ENCODE measurements around the gene FAM117B. TPM values are rescaled to one million over a fixed set of nuclear protein-coding genes. Genes with fewer than 3 reads are reported as not detected.

FAM117B gene
- total RNA-seq, 1 donor from 2014 or later: 7.2 TPM

DNA sequence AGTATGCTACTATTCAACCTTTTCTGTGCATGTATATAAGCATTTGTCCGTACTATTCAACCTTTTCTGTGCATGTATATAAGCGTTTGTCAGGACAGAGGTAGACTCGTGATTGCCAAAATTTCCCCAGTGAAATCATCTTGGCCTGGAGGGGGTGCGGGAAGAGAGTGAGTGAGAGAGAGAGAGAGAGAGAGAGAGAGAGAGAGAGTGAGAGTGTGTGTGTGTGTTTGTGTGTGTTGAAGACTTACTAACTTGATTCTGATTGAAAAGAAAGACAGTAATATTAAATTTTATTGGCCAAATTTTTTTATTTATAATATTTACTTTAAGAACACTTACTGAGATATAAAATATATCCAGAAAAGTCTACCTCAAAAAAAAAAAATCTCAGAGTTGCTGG, 19.1 kb downstream of the FAM117B start:
- DNase-seq (ENCODE audit: low read depth) (no peak), FAIRE-seq (no peak)
- Histone ChIP-seq H3K9me3 (ENCODE audit: insufficient read depth, low read depth, low read length) (no peaks in the 10 kb centered on the region), H3K4me1 (ENCODE audit: insufficient read depth, low read length) (no peaks in the 10 kb centered on the region), H3K27me3 (ENCODE audit: insufficient read depth, low read length) (no peaks in the 10 kb centered on the region), H4K20me1 (ENCODE audit: insufficient read depth, low read length) (peaks cover 8% of the 10 kb centered on the region), H3K27ac (ENCODE audit: low read depth, low read length) (no peak overlapping the region), H3K4me3 (ENCODE audit: insufficient read depth, low read depth, low read length) (no peak overlapping the region), H3K79me2 (ENCODE audit: insufficient read depth, low read length) (no peaks in the 10 kb centered on the region), H3K9ac (ENCODE audit: low read length) (no peak overlapping the region), H2AFZ (ENCODE audit: low read depth, low read length) (no peak overlapping the region), H3K36me3 (ENCODE audit: insufficient read depth, low read length) (no peaks in the 10 kb centered on the region), H3K4me2 (ENCODE audit: low read length) (no peak overlapping the region)
- Mint-ChIP-seq H3K36me3 (ENCODE audit: low read depth, unreplicated experiment) (no peaks in the 10 kb centered on the region), H3K4me3 (ENCODE audit: unreplicated experiment) (no peak overlapping the region), H3K27ac (ENCODE audit: unreplicated experiment) (no peak overlapping the region), H3K4me1 (ENCODE audit: low read depth, unreplicated experiment) (peaks cover 15% of the 10 kb centered on the region), H3K9me3 (ENCODE audit: unreplicated experiment) (no peaks in the 10 kb centered on the region), H3K27me3 (ENCODE audit: low read depth, unreplicated experiment) (no peaks in the 10 kb centered on the region)
- TF ChIP-seq, protein P1, sequence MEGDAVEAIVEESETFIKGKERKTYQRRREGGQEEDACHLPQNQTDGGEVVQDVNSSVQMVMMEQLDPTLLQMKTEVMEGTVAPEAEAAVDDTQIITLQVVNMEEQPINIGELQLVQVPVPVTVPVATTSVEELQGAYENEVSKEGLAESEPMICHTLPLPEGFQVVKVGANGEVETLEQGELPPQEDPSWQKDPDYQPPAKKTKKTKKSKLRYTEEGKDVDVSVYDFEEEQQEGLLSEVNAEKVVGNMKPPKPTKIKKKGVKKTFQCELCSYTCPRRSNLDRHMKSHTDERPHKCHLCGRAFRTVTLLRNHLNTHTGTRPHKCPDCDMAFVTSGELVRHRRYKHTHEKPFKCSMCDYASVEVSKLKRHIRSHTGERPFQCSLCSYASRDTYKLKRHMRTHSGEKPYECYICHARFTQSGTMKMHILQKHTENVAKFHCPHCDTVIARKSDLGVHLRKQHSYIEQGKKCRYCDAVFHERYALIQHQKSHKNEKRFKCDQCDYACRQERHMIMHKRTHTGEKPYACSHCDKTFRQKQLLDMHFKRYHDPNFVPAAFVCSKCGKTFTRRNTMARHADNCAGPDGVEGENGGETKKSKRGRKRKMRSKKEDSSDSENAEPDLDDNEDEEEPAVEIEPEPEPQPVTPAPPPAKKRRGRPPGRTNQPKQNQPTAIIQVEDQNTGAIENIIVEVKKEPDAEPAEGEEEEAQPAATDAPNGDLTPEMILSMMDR (IDR thresholded peaks at IDR 0.05; ENCODE audit: insufficient read depth, low read depth, low read length): no peak
- no peak for TF ChIP-seq EZH2 (IDR thresholded peaks at IDR 0.05; ENCODE audit: insufficient read depth, low read length)

DNA sequence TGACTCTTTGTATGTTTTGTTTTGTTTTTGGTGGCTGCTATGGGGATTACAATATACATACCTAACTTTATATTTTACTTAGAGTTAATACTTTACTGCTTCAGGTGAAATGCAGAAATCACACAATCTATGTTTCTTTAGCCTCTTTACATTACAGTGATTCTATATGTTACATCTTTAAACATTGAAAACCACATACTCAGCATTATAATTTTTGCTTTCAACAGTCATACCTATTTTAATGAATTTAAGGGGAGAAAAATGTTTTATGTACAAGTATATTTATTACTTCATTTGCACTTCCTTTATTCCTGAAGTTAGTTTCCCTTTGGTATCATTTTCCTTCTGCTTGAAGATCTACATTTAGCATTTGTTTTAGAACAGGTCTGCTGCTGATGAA, 23.1 kb downstream of the FAM117B start:
- no peaks in the 10 kb centered on the region for H3K4me1 ChIP-seq (ENCODE audit: insufficient read depth, low read length)
- H3K36me3 Mint-ChIP-seq (ENCODE audit: low read depth, unreplicated experiment): no peaks in the 10 kb centered on the region
- H3K4me2 ChIP-seq (ENCODE audit: low read length): no peak overlapping the region
- no peaks in the 10 kb centered on the region for H3K79me2 ChIP-seq (ENCODE audit: insufficient read depth, low read length)
- no peak overlapping the region for H3K9ac ChIP-seq (ENCODE audit: low read length)
- H3K27ac Mint-ChIP-seq (ENCODE audit: unreplicated experiment): no peak overlapping the region
- TF ChIP-seq, protein P1 (IDR thresholded peaks at IDR 0.05; ENCODE audit: insufficient read depth, low read depth, low read length): no peak
- TF ChIP-seq EZH2 (IDR thresholded peaks at IDR 0.05; ENCODE audit: insufficient read depth, low read length): no peak
- no peak overlapping the region for H3K4me3 Mint-ChIP-seq (ENCODE audit: unreplicated experiment)
- H2AFZ ChIP-seq (ENCODE audit: low read depth, low read length): no peak overlapping the region
- no peaks in the 10 kb centered on the region for H3K27me3 ChIP-seq (ENCODE audit: insufficient read depth, low read length)
- peaks cover 15% of the 10 kb centered on the region for H3K4me1 Mint-ChIP-seq (ENCODE audit: low read depth, unreplicated experiment)
- FAIRE-seq: no peak
- DNase-seq (ENCODE audit: low read depth): no peak
- no peaks in the 10 kb centered on the region for H3K27me3 Mint-ChIP-seq (ENCODE audit: low read depth, unreplicated experiment)
- H3K4me3 ChIP-seq (ENCODE audit: insufficient read depth, low read depth, low read length): no peak overlapping the region
- H4K20me1 ChIP-seq (ENCODE audit: insufficient read depth, low read length): peaks cover 11% of the 10 kb centered on the region
- no peaks in the 10 kb centered on the region for H3K36me3 ChIP-seq (ENCODE audit: insufficient read depth, low read length)
- no peaks in the 10 kb centered on the region for H3K9me3 Mint-ChIP-seq (ENCODE audit: unreplicated experiment)
- no peak overlapping the region for H3K27ac ChIP-seq (ENCODE audit: low read depth, low read length)
- no peaks in the 10 kb centered on the region for H3K9me3 ChIP-seq (ENCODE audit: insufficient read depth, low read depth, low read length)

DNA sequence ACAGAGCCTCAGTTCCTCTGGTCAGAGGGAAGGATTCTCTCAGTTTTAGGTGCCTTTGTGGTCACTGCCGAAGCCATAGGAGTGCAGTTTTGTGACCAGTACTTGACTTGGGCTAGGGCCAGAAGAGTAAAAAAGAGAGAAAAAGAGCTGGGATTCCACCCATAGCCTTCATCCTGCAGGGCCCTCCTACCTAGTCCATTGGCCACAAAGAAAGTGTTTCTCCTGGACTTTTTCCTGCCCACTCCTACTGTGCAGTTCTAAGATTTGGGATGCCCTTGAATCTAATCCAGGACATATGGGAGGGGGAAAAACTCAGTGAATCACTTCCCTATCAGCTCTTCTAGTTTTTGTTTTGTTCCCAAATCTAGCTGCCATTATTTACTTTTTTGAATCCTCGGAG, 26.0 kb downstream of the FAM117B start:
- H3K9me3 ChIP-seq (ENCODE audit: insufficient read depth, low read depth, low read length): no peaks in the 10 kb centered on the region
- TF ChIP-seq, protein P1 (IDR thresholded peaks at IDR 0.05; ENCODE audit: insufficient read depth, low read depth, low read length): no peak
- TF ChIP-seq EZH2 (IDR thresholded peaks at IDR 0.05; ENCODE audit: insufficient read depth, low read length): no peak
- no peaks in the 10 kb centered on the region for H3K4me1 ChIP-seq (ENCODE audit: insufficient read depth, low read length)
- H4K20me1 ChIP-seq (ENCODE audit: insufficient read depth, low read length): peaks cover 6% of the 10 kb centered on the region
- FAIRE-seq (no peak), DNase-seq (ENCODE audit: low read depth) (no peak)
- H3K79me2 ChIP-seq (ENCODE audit: insufficient read depth, low read length): no peaks in the 10 kb centered on the region
- Mint-ChIP-seq H3K4me1 (ENCODE audit: low read depth, unreplicated experiment) (peaks cover 7% of the 10 kb centered on the region), H3K27me3 (ENCODE audit: low read depth, unreplicated experiment) (no peaks in the 10 kb centered on the region), H3K27ac (ENCODE audit: unreplicated experiment) (no peak overlapping the region), H3K36me3 (ENCODE audit: low read depth, unreplicated experiment) (no peaks in the 10 kb centered on the region), H3K9me3 (ENCODE audit: unreplicated experiment) (no peaks in the 10 kb centered on the region), H3K4me3 (ENCODE audit: unreplicated experiment) (no peak overlapping the region)
- no peak overlapping the region for H3K4me2 ChIP-seq (ENCODE audit: low read length)
- no peak overlapping the region for H3K9ac ChIP-seq (ENCODE audit: low read length)
- H3K4me3 ChIP-seq (ENCODE audit: insufficient read depth, low read depth, low read length): no peak overlapping the region
- no peaks in the 10 kb centered on the region for H3K36me3 ChIP-seq (ENCODE audit: insufficient read depth, low read length)
- no peaks in the 10 kb centered on the region for H3K27me3 ChIP-seq (ENCODE audit: insufficient read depth, low read length)
- H2AFZ ChIP-seq (ENCODE audit: low read depth, low read length): no peak overlapping the region
- H3K27ac ChIP-seq (ENCODE audit: low read depth, low read length): no peak overlapping the region
